ENCODE results near the gene CDC42EP4.

GRCh38 chr17:73356561-73357170 lies 44.9 kb upstream of the CDC42EP4 start:
- TF ChIP-seq CTCF (IDR thresholded peaks at IDR 0.05 in 8 of 11, conservative IDR thresholded peaks at IDR 0.05 in 3 of 11) (no peak), POLR2A (IDR thresholded peaks at IDR 0.05) (no peak), POLR2AphosphoS5 (IDR thresholded peaks at IDR 0.05) (no peak)
